BJ (cell line): Measurements from ENCODE around the gene MPPED2. TPM values are rescaled to one million over a fixed set of nuclear protein-coding genes. Genes with fewer than 3 reads are reported as not detected.

Experiments
- CTCF ChIA-PET: fragments of 350-600 bp; formaldehyde crosslinking; extraction: SDS; loops from one replicate; lab custom pipeline; 2021; ENCODE audit warnings: antibody characterized with exemption, inconsistent platforms; lab: Yijun Ruan, JAX
- POLR2A ChIA-PET: fragments of 300-600 bp; sonication (Branson Sonifier 250); formaldehyde crosslinking; extraction: SDS; loops from one replicate; lab custom pipeline; 2021; ENCODE audit warnings: antibody characterized with exemption; lab: Charles Lee
- DNase-seq: peaks from one replicate; pipeline ENCODE4 v3.0.0-alpha.2; 2011; ENCODE audit warnings: low read depth
- H3K27me3 ChIP-seq: 2 replicates; pipeline ENCODE4 v1.6.0; 2011; ENCODE audit warnings: low read length; ENCODE audit not compliant: control insufficient read depth, insufficient read depth
- H3K36me3 ChIP-seq: 2 replicates; pipeline ENCODE4 v1.5.1; 2011; ENCODE audit warnings: low read length; ENCODE audit not compliant: control insufficient read depth, insufficient read depth
- H3K4me3 ChIP-seq: 2 replicates; pipeline ENCODE4 v1.5.1; 2011; ENCODE audit warnings: low read depth, mild to moderate bottlenecking, control low read depth, low read length
- polyA plus RNA-seq: library from polyadenylated mRNA; depleted of rRNA; stranded (reverse); fragments of >200 nt; gene quantifications from 2 replicates; pipeline ENCODE4 v1.2.3, GENCODE V29; 2011
- TF ChIP-seq, protein P1 (sequence below): IDR thresholded peaks from 2 replicates; pipeline ENCODE4 v1.5.1; 2011; ENCODE audit warnings: low read depth, mild to moderate bottlenecking, control low read depth, inconsistent platforms, low read length, moderate library complexity; ENCODE audit not compliant: insufficient read depth

The MPPED2 gene
- polyA plus RNA-seq, 1 experiment: not detected

DNA sequence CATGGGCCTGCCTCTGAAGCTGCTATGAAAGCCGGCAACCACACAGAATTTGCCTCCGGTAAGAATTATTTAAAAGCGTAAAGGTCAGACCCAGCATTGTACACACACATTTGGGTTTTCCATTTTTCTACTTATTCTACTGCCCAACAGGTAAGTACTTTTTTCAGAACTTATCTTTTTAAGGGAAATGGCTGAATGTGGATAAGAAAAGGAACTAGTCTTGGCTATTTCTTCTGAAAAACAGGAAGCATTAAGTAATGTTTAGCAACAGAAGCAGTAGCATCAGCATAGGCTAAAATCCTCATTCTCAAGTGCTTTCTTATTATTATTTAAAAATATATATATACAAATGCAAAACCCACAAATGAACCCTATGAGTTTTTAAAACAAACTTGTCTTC lies 103.1 kb downstream of the MPPED2 start:
- Histone ChIP-seq H3K27me3 (no peaks in the 10 kb centered on the region), H3K36me3 (no peaks in the 10 kb centered on the region), H3K4me3 (no peak overlapping the region)
- ChIA-PET CTCF (no interaction called here), POLR2A (interaction anchor here (0.6 kb wide), 1 partner anchor 278 kb away, joined by 3 read pairs; no protein-coding TSS in a partner anchor)
- TF ChIP-seq, protein P1, sequence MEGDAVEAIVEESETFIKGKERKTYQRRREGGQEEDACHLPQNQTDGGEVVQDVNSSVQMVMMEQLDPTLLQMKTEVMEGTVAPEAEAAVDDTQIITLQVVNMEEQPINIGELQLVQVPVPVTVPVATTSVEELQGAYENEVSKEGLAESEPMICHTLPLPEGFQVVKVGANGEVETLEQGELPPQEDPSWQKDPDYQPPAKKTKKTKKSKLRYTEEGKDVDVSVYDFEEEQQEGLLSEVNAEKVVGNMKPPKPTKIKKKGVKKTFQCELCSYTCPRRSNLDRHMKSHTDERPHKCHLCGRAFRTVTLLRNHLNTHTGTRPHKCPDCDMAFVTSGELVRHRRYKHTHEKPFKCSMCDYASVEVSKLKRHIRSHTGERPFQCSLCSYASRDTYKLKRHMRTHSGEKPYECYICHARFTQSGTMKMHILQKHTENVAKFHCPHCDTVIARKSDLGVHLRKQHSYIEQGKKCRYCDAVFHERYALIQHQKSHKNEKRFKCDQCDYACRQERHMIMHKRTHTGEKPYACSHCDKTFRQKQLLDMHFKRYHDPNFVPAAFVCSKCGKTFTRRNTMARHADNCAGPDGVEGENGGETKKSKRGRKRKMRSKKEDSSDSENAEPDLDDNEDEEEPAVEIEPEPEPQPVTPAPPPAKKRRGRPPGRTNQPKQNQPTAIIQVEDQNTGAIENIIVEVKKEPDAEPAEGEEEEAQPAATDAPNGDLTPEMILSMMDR: no peak
- no peak for DNase-seq

DNA sequence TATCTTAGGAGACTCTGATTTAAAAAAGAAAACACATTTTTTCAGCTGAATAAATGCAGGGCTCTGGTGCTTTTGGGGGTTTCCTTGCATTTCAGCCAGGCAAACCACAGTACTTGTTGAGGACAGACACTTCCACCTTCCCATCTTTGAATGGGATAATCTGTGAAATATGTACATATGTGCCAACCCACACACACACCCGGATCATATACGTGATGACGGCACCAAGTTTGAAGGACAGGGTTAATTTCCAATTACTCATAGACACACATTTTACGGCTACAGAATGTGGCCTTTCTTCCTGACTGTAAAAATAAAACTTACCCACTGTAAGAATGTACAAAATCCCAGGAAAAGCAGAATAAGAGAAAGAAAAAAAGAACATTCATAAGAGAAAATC lies 104.4 kb downstream of the MPPED2 start:
- no peak for DNase-seq
- no peaks in the 10 kb centered on the region for H3K27me3 ChIP-seq
- ChIA-PET CTCF (no interaction called here), POLR2A (no interaction called here)
- TF ChIP-seq, protein P1: no peak
- H3K4me3 ChIP-seq: no peak overlapping the region
- H3K36me3 ChIP-seq: no peaks in the 10 kb centered on the region

DNA sequence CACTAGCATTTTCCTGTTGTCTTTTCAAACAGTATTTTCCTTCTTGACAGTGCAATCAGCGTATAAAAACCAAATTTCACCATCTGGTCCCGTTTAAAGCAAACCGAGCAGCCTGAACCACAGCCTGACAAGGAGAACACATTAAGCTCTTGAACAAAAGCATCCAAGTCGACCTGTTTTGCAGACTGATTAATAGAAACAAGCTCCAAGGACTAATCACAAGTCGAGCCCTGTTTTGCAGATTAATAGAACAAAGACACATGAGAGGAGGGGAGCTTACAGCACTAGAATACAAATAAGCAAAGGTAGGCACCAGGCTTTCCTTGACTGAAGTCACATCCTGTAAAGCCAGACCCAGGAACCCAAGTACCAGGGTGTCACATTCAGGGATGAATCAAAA lies 104.8 kb downstream of the MPPED2 start:
- no peak overlapping the region for H3K4me3 ChIP-seq
- TF ChIP-seq, protein P1: no peak
- ChIA-PET POLR2A (no interaction called here), CTCF (no interaction called here)
- no peaks in the 10 kb centered on the region for H3K27me3 ChIP-seq
- no peak for DNase-seq
- H3K36me3 ChIP-seq: no peaks in the 10 kb centered on the region

DNA sequence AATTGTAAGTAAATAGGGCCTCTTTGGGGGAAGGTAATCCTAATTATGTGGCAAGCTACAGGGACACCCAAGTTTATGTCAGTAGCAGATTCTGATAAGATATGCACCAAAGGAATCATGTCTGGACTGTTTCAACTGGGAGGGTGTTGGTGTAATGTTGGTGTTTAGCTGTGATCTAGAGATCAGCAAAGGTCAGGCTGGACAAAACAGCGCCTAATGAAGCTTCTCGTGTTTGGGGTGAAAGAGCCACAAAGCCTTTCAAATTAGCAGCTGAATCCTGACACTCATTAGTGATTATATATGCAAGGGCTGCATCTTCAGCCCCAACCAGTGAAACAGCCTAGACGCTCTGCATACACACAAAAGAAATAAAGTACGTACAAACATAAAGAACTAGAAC lies 106.3 kb downstream of the MPPED2 start:
- ChIA-PET CTCF (no interaction called here), POLR2A (no interaction called here)
- Histone ChIP-seq H3K4me3 (no peak overlapping the region), H3K36me3 (no peaks in the 10 kb centered on the region), H3K27me3 (no peaks in the 10 kb centered on the region)
- DNase-seq: no peak
- TF ChIP-seq, protein P1: no peak

DNA sequence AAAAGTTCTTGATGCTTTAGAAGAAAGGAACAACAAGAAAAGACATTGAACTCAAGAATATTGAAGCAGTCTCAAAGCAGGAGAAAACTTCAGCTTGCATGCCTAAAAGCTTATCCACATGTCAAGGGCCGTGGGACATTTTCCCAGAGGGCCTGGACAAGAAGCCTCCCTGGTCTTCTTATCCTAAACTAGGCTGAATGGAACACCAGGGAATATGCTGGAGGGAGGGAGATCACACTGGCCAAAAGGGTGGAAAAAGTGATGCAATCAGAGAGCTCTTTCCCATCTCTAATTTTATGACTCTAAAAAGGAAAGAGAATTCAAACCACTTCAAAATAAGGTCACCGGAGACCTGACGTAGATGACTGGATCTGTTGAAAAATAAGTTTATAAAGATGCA lies 107.2 kb downstream of the MPPED2 start:
- ChIA-PET POLR2A (no interaction called here), CTCF (no interaction called here)
- TF ChIP-seq, protein P1: no peak
- H3K36me3 ChIP-seq: no peaks in the 10 kb centered on the region
- DNase-seq: no peak
- H3K27me3 ChIP-seq: no peaks in the 10 kb centered on the region
- no peak overlapping the region for H3K4me3 ChIP-seq
